HG03139 (cell line): ENCODE data around the gene RAC2.
"Not testable (repeated sequence)": the region's sequence is repeated elsewhere in the genome, so short reads cannot be mapped to it uniquely, and the experiment has no call there.

Source experiments
- ATAC-seq: cut with Tn5 transposase; IDR thresholded peaks from one replicate; pipeline ENCODE4 v1.9.1; 2021; ENCODE audit not compliant: unreplicated experiment

The RAC2 gene

DNA sequence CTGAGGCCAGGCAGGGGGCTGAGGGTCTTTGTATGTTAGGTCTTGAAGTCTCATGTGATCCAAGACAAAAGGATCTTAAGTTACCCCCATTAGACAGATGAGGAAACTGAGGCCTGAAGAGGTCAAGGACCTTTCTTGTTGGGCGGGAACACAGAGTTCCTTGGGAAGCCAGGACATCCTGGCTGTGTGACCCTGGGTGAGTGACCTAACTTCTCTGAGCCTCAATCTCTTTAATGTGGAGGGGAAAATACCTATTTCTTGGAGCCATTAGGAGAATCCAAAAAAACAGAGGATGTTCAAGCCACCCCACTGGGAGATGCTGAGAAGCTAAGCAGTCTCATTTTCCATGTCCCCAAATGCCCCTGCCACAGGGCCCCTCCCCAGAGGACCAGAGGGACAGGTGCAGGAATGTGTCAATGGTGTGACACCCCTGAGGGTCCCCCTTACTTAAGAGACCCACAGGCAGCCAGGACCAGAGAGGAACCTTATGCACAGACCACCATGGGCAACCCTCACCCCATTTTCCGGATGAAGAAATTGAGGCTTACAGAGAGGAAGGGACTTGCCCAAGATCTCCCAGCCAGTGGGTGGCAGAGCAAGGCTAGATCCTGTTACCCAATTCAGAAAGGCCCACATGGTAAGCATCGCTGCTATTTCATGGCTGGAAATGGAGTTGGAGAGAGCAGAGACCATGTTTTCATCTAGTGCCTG, 8.0 kb downstream of the RAC2 start:
- no peak for ATAC-seq

DNA sequence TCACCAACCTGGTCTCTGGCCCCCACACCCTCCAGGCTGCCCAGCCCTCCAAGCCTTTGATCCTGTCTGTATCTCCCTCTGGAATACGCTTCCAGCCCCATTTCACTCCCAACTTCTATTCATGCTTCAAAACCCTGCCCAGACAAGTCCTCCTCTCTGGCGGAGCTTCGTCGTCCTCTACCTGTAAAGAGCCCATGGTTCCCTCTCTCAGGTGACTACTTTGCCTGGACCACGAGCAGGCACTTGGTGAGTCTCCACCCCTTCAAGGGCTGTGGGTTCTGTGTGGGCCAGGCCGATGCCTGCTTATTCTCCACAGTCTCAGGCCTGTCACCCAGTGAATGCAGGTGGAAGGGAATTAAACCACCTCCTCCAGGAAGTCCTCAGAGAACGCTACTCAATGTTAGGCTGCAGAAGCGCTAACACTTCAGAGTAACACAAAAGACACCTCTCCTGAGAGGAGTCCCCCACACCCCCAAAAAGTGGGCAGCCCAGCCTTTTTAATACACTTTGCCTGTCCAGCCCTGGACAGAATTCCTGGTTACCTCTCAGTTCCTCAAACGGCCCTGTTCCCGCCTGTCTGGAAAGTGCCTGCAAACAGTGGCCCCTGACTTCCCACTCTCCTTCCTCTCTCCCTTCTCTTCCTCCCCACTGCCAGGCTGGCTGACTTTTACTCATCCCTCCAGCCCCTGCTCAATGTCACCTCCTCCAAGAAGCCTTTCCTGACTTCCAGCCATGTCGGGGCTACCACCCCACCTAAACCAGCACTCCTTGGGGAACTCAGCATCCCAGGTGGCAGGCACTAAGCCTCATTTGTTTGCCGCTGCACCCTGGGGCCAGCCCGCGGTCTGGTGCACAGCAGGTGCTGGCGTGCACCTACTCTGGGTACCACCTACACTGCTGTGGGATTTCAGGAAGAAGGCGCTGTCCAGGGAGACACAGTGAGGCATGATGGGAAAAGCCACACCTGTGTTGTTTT, 9.0 kb downstream of the RAC2 start:
- no peak for ATAC-seq

DNA sequence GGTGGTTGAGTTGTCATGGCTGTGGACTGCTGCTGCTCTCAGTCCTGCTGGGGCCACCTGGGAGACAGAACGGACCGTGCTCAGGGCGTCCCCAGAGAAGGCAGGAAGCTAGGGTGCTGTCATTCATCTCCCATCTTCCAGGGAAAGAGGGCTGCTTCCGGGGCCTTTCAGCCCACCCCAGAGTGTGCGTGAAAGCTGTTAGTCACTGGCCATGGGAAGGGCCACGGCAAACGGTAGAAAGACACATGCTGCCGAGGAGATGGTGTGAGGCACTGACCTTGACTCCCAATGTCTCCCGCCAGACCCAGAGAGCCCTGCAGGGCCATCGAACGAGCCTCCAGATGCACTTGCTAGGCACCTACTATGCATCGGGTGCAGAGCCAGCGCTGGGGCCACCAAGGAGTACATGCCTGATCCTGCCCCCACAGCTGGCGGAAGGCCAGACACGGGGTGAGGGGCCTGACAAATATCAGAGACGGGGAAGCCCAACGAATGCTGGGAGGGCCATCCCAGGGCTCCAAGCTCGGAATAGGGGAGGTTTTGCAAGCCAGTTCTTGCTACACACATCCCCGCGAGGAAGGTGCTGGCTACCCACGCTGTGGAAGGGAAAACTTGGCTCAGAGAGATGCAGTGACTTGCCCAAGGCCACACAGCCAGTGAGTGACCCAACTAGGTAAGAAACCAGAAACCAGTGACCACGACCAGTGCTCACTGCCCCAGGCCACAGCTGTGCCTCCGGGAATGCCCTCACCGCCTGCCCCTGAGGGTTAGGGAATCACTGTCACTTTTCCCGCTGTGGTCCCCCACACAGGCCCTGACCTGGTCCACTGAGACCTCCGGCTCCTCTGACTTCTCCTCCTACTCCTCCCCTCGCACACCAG, 10.1 kb downstream of the RAC2 start:
- ATAC-seq, result no peak

DNA sequence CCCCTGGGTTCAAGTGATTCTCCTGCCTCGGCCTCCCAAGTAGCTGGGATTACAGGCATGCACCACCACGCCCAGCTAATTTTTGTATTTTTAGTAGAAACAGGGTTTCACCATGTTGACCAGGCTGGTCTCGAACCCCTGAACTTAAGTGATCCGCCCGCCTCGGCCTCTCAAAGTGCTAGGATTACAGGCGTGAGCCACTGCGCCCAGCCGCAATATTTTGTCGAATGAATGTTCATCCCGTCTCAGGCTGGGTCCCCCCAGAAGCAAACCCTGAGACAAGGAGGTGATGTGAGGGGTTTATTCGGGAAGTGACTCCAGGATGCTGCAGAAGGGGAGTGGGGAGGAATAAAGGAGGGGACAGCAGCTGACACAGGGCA, 10.7 kb downstream of the RAC2 start:
- ATAC-seq, result not testable (repeated sequence)

DNA sequence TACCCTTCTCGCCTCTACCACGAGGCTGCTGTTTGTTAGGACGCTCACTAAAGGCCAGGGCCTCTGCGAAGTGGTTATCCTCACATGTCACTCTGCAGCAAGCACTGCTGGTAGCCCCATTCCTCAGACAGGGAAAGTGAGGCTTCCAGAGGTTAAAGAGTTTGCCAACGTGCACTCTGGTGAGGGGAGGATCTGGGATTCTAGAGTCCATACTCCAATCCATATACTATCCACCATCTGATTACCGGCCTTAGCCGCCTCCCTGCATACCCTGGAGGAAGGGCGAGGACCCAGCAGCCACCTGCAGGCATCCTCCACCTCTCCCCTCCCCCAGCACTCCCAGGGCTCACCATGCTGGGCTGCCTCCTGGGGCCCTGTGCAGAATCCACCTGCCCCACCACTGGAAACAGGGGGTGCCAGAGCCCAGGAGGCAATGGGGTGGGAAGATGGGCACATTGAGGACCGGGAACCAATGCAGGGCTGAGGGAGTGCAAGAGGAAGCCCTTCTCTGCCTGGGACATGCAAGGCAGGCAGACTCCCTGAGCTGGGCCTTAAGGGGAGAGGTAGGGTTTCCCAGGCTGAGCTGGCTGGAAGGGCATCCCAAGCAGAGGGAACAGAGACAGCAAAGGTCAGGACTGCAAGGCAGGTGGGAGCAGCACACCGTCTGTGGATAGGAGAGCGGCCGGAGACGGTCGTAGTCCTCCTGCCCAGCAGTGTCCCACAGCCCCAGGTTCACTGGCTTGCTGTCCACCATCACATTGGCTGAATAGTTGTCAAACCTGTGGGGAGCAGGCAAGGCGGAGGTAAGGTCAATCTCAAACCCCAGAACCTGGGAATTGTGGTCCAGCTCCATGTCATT, 11.7 kb downstream of the RAC2 start:
- no peak for ATAC-seq

DNA sequence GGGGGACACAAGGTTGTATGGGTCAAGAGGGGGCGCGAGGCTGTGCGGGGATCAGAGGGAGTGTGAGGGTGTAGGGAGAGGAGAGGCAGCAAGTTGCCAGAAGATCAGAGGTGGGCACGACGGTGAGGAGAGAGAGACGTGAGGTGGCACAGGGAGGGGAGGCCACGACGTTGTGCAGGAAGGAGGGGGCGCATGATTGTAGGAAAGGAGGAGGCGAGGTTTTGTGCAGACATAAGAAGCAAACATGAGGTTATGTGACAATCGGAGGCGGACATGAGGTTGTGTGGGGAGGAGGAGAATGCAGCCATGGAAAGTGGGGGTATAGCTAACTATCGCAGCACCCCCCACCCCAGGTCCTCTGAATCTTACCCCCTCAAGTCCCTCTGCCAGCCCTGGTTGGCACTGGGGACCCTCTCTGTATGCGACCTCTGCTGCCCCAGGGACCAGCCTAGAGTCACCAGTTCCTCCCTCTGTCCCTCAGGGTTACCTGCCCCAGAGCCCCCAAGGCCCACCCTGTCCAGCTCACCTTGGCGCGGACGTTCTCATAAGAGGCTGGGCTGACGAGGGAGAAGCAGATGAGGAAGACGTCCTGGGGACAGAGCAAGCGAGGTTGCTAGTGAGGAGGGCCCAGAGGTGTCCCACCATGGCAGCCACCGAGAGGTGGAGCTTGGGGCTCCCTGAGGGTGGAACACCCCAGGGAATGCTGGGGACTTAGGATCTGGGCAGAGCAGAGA, 12.5 kb downstream of the RAC2 start:
- no peak for ATAC-seq

DNA sequence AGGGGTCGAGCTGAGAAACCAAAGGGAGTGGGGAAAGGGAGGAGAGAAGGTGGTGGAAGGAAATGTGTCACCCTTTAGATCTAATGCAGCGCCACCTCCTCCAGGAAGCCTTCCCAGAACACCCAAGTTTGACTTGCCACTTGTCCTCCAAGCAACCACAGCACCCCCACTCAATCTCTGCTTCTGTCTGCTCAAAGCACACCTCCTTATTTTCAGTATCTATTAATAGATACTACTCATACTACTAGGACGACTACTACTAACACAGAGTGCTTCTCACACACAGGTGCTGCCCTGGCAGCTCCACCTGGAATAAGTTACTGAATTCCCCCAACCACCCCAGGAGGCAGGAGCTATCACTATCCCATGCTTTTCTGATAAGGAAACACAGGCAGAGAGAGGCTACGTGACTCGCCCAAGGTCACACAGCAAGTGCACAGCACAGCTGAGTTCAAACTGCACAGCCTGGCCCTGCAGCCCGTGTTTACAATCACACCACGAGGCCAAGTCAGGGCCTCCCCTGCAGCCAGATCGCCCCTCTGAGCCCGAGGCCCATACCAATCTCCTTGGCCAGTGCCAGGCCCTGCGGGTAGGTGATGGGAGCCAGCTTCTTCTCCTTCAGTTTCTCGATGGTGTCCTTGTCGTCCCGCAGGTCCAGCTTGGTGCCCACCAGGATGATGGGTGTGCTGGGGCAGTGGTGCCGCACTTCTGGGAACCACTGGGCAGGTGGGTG, 13.2 kb downstream of the RAC2 start:
- no peak for ATAC-seq

DNA sequence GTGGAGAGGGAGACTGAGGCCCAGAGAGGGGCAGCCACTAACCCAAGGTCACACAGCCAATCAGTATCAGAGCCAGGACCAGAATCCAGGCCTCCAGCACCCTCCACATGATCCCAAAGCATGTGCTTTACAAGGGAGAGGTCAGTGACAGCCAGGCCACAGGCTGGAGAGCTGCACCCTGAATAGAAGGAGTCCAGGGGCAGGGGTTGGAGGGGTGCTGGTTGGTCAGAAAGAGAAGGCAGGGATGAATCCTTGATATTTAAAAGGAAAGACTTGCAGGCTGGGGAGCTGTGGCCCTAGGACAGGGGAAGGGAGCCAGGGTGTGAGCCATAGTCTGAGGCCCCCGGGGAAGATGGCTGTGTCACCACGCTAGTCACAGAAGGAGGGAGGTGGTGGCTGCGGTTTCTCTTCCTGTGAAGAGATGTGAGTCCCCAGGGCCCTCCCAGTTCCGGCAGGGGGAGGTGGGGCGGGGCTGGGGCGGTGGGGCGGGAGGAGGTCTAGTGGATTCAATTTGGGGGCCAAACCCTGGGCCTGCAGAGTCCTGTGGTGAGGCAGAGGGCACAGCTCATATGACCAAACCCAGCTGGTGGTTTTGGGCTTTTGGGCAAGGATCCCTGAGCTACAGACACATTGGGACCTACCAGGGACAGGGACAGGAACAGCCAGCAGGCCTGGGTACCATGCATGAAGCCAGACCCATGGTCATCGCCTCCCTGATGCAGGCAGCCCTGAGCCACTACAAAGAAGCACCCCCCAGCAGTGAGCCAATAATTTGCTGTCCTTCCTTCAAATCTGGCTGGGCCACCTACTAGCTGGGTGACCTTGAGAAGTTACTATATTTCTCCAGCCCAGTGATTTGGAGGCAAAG, 14.0 kb downstream of the RAC2 start:
- peak; percentile 28 for ATAC-seq

DNA sequence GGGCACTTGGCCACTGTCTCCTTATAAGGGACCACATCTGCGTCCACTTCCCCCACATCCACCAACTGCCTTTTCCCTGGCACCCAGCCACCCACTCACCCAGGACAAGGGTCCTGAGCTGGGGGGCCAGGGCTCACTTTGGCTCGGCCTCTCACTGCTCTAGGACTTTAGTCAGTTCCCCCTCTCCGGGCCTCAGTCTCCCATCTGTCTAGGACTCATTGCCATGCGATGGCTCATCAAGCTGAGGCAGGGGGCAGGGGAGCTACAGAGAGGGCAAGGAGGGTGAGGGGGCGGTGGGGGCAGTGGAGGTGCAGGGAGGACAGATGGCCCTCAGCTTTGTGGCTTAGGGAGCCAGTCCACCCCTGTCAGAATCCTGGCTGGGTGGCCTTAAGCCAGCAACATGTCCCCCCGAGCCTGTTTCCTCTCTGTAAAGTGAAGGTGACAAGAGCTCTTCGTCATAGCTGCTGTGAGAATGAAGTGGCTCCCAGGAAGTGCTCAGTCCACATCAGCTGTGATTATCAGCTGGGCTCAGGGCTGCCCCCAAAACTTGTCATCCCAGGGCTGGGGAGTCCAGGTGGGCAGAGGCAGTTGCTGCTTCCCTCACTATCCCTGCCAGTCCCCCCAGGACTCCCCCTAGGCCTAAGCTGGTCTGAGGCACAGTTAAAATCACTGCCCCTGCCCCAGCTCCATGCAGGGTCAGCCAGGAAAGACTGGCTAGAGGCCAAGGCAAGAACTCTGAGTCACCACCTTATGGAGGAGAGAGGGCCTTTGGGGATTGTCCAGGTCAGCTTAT, 14.9 kb downstream of the RAC2 start:
- no peak for ATAC-seq

DNA sequence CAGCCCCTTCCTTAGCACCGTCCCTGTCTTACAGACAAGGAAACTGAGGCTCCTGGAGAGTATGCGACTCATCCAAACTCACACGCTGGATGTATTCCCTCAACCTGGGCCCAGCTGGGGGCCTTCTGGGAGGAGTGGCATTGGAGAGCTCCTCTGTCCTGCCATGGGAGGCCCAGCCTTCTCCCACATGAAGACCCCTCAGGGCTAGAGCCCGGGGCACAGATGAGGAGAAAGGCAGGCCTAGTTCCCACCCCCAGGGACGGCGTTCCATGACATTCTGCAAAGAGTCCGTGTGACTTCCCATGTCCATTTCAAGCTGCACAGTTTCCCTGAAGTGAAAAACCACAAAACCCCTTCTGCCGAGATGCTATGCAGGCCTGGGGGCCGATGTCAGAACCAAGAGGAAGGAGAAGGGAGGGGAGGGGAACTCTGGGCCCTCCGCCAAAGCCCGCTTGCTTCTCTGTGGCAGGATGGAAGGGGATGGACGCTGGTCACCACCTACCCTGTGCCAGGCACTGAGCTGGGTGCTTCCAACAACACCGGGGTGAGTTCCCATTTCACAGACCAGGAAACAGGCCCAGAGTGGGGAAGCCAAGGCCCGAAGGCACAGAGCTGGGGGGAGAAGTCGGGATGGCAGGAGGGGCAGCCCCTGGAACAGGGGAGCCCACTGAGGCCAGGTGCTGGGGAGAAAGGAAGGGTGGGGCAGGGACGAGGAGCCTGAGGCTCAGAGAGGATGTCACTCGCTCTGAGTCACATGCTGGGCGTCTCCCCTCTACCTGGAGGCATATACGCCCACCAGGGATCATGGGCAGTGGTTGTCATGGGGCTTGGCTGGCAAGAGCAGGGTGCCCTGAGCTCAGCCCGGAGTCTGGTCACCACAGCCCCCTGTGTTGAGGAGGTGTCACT, 15.7 kb downstream of the RAC2 start:
- ATAC-seq, result no peak

DNA sequence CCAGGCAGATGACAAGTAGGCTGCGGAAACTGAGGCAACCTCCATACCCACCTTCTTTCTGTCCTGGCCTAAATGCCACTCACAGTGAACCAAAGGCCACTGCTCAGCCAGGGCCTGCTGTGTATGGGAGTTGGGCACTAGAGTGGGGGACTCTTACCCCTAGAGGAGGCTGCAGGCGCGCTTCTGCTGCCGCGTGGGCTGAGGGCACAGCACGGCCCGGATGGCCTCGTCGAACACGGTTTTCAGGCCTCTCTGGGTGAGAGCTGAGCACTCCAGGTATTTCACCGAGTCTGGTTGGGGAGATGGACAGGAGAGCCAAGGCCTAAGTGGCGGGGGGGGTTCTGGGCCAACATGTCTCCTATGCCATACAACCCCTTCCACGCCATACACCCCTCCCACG, 17.6 kb downstream of the RAC2 start:
- no peak for ATAC-seq

DNA sequence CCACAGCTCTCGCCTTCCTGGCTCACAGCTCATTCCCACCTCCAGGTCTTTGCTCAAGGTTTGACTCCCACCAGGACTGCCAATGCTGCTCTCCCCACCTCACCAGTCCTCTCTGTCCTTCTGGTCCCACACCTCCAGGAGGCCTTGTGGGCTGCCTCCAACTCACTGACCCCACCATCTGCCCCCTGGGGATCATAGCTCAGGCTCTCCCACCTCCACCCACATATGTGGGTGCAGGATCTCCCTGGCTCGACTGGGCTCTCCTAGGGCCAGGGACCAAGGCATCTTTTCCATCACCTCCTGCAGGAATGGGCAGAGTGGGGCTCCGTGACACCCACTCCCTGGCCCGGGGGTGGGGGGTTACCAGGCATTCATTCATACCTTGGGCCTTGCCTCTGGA, 18.0 kb downstream of the RAC2 start:
- no peak for ATAC-seq

DNA sequence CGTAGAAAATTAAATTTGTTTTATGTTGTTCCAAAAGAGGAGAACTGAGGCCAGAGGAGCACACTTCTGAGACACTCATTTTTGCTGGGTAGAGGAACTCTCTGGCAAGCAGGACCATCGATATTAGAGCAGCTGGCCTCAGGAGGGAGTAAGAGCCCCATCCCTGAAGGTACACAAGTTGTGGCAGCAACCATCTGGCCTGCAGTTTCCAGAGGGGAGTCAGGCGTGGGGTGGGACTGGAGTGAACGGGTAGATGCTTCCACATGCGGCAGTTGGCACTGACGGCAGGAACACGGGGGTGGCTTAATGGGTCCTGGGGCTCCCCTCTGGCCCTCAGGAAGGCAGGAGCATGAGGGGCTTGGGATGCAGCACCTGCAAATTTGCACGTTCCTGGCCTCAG, 18.6 kb downstream of the RAC2 start:
- no peak for ATAC-seq

DNA sequence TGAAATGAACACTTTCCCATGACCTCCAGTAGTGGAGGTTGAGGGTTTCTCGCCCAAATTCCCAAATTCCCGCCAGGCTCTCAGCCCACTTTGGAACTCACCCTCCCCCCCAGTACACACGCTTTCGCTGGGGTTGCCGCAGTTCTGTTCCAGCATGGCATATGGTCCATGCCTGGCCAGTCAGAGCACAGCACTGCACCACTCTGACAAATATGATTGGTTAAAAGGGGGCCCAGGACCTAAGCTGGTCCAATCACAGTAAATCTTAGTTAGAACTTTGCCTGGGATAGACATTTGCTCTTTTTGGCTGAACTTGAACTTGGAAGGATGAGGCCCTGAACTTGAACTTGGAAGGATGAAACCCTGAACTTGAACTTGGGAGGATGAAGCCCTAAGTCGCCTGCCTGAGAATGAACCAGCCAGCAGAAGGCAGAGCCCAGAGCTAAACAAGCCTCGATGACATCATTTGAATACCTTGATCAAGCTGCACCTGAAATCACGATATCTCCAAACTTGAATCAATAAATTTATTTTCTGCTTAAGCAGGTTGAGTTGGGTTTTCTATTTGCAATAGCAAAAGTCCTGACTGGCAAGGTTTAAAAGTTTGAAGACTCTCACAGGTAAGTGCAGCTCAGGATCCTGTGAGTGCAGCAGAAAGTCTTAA, 19.2 kb downstream of the RAC2 start:
- no peak for ATAC-seq

DNA sequence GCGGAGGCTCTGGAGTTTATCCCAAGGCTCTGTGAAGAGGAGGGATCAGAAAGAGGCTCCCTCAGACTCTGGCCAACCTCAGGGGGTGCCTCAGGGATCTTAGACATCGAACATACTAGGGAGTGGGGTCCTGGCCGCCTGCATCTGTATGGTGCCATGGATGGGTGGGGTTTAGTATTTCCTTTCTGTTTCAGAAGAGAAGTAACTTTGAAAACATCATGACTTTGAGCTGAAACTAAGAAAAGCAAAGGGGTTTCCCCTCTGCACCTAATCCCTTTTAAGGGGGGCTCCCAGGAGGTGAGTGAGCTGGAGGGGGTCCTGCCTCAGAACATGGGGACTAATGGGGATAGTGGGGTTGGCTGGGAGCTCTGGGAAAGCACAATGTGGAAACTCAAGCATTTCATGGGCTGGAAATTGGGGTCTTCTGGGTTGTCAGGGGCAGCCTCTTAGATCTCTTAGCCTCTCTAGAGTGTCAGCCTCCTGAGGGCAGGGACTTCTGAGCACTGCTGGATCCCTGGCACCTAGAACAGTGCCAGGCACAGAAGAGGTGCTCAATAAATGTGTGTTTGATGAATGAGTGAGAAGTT, 20.0 kb downstream of the RAC2 start:
- ATAC-seq, result no peak
